Activated CD8-positive, alpha-beta memory T cell treated with anti-CD3 and anti-CD28 coated beads, Interleukin-2, amount 50 U/mL, for 48 hours (primary cell): ENCODE measurements around the gene GLIPR1L1.
"Not testable (repeated sequence)": the region's sequence is repeated elsewhere in the genome, so short reads cannot be mapped to it uniquely, and the experiment has no call there.

Source experiments
- DNase-seq: peaks from one replicate; pipeline ENCODE4 v3.0.0-alpha.2; 2020

GLIPR1L1 gene

DNA sequence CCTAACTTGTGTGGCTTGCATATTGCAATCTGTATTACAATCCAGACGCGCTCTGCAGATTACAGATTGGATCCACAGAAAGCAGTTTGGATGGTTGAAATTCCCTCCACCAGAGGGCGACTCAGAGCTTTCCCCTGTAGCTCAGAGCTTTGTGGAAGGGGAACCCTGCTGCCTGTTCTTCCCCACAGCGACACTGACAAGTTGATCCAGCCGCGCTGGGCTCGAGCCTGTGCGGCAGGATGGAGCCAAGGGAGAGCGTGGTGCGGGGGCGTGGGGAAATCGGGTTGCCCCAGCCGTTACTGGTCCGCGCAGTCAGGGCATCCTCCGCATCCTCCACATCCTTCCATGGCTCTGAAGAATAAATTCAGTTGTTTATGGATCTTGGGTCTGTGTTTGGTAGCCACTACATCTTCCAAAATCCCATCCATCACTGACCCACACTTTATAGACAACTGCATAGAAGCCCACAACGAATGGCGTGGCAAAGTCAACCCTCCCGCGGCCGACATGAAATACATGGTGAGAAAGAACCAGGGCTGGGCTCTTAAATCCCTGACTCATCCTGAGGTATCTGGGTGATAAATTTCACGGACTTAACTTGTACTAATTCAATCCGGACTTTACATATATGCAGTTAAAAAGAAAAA, at the start of gene GLIPR1L1:
Gene GLIPR1L1, plus strand, starts transcription at position 287 of the 647 bp plus-strand sequence. Its CDS starts 59 bp downstream, at position 346.
- peak; percentile 88 for DNase-seq

- no peak for DNase-seq
Observed at GRCh38 chr12:75288860-75289259, 45.6 kb upstream of the GLIPR1L1 start.

DNA sequence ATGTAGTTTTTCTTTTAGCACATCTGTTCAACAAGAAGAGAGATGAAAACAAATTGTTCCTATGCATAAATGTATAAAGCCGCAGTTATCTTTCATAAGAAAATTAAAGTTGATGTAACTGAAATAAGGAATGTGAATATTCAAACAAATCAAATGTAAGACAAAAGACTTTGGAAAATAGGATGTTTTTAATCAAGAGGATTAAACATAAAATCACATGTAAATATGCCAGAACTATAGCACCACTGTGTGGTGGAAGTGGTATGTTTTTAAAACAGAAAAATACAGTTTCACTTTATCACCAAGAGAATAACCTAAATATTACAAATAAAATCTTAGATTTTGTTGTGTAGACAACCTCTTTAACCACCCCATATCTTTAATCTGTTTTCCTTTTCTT, 44.7 kb upstream of the GLIPR1L1 start:
- DNase-seq = no peak

- no peak for DNase-seq
Observed at GRCh38 chr12:75291014-75291413, 43.5 kb upstream of the GLIPR1L1 start.

DNA sequence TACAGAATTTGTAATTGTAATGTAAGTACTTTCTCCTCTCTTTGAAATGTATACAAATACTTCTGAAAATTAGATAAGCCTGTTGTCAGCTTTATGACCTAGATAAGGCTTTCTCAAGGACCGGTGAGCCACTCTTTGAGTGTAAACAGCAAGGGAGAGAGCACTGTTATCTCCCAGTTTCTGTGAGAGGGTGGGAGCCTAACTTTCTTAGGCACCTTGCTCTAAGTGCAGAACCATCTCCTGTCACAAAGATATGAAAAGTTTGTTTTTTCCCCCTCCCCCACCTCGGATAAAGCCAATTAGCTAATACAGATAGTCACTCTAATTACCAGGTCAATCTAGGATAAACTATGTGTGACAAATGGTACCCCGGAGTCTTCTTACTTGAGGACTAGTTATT, 40.1 kb upstream of the GLIPR1L1 start:
- no peak for DNase-seq

GRCh38 chr12:75294797-75295196, 39.7 kb upstream of the GLIPR1L1 start:
- no peak for DNase-seq

DNA sequence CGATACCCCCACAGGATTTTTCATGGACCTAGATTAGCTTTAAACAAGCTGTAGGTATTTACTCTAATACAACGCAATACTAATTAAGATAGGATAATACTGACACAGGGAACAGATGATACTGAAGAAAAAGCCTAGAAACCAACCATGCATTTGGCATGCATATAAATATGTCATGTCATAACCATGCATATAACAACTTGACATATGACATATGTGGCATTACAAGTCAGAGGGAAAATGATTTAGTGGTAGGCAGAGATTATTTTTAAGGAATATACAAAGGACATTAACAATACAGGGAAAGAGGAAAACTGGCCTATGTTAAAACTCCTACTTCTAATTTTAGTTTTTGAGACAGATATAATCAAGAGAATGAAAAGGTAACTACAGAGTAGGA, 32.2 kb upstream of the GLIPR1L1 start:
- DNase-seq = no peak

- no peak for DNase-seq
Observed at GRCh38 chr12:75302781-75303180, 31.7 kb upstream of the GLIPR1L1 start.

GRCh38 chr12:75305412-75306332, 28.8 kb upstream of the GLIPR1L1 start:
- no peak for DNase-seq

GRCh38 chr12:75308279-75308678, 26.2 kb upstream of the GLIPR1L1 start:
- no peak for DNase-seq

GRCh38 chr12:75311369-75311768, 23.1 kb upstream of the GLIPR1L1 start:
- no peak for DNase-seq

GRCh38 chr12:75315518-75315917, 19.0 kb upstream of the GLIPR1L1 start:
- DNase-seq = no peak

DNA sequence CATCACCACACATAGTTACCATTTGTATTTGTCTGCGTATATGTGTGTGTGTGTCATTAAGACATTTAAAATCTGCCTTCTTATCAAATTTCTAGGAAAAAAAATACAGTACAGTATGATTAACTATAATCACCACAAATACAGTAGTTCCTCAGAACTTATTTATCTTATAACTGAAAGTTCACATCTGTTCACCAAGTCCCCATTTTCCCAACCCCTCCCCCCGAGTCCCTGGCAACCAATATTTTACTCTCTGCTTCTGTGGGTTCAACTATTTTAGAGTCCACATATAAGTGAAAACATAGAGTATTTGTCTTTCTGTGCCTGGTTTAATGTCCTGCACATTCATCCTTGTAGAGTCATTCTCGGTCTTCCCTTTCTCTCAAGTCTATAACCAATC, 16.7 kb upstream of the GLIPR1L1 start:
- no peak for DNase-seq

DNA sequence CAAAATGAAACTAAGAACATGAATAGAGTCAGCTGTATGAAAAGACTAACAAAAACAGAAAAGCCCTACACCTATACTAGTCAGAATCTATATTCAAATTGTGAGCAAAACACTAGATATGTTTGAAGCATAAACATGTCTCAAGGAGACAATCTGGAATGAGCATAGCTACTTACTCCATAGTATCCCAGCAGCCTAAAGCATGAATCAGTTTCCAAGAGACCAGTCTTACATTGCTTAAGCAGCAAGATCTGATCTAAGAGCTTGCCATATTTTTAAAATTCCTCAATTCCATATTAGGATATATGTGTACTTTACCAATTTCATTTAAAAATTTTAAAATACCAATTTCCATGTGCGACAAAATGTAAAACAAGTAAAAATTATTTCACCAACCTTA, 12.0 kb upstream of the GLIPR1L1 start:
- no peak for DNase-seq

DNA sequence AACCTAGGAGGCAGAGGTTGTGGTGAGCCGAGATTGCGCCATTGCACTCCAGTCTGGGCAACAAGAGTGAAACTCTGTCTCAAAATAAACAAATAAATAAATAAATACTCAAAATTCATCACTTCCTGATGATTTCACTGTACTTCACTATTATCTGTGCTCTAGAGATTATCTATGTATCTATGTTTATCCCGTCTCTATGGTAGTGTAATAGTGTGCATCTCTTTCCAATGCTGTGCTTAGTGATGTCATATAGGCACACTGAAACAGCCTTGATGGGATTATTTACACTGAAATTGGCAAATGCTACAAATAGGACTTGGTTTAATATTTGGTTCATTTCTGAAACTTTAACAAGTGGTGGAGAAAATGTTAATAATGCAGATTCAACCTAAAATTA, 10.8 kb upstream of the GLIPR1L1 start:
- DNase-seq = no peak

DNA sequence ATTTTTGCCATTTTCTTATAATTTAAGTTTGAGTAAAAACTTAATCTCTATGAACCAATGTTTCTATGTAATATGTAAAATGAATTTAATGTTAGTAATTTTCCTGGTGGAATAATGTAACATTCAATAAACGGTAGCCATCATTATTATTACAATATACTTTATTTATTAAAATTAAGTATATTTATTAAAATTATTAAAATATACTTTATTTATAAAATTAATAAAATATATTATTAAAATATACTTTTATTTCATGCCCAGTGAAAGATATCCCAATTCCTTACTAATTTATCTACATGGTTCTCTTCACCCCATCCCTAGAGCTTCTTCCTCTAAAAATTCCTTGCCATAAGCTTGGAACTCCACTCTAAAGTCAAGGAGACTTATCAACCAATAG, 6.8 kb upstream of the GLIPR1L1 start:
- no peak for DNase-seq

- DNase-seq = peak; percentile 81
Observed at GRCh38 chr12:75329918-75330826, 4.3 kb upstream of the GLIPR1L1 start, which contains the start of gene CAPS2. CAPS2 (minus strand) TSS chr12:75330324; CDS start chr12:75326498, 3,826 bp downstream.

- no peak for DNase-seq
Observed at GRCh38 chr12:75337905-75338304, 3.4 kb downstream of the GLIPR1L1 start.

DNA sequence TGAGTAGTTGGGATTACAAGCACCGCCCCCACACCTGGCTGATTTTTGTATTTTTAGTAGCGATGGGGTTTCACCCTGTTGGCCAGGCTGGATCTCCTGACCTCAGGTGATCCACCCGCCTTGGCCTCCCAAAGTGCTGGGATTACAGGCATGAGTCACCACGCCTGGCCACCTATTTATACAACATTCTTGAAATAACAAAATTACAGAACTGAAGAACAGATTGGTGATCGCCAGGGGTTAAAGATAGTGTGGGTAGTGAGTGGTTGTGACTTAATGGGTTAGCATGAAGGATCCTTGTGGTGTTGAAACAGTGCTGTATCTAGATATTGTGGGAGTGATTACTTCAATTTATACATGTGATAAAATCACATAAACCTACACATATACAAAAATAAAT, 7.4 kb downstream of the GLIPR1L1 start:
- no peak for DNase-seq

DNA sequence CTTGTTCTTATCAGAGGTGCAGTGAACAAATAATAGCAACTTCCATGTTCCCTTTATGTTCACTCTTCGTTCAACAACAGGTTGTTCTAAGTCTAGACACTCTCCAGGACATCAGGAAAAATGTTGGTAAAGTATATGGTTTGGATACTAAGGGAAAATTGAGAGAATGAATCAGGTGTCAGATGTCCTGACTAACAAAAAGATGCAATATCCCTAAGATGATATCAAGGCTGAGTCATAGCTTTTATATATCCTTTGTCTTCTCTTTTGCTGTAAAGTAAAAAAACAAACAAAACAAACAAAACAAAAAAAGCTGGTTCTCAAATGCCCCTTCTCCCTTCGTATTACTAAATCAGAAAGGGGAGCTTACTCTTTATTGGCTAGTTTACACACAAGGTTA, 11.1 kb downstream of the GLIPR1L1 start:
- DNase-seq = no peak

- DNase-seq = not testable (repeated sequence)
Observed at GRCh38 chr12:75346215-75346614, 11.7 kb downstream of the GLIPR1L1 start.

GRCh38 chr12:75349946-75350345, 15.5 kb downstream of the GLIPR1L1 start:
- no peak for DNase-seq

GRCh38 chr12:75350413-75350812, 15.9 kb downstream of the GLIPR1L1 start:
- DNase-seq = no peak
